HPDE6-E6E7 (cell line): ENCODE data around the gene WNK4.
A peak's percentile ranks its signal among the peaks of the same experiment; 100 is the strongest.
"Not testable (repeated sequence)": the region's sequence is repeated elsewhere in the genome, so short reads cannot be mapped to it uniquely, and the experiment has no call there.

Source experiments
- DNase-seq: peaks from one replicate; pipeline ENCODE4 v3.0.0; 2011; ENCODE audit warnings: missing footprints; ENCODE audit errors: extremely low spot score

WNK4 gene

GRCh38 chr17:42779936-42780850, at the start of gene WNK4:
WNK4 (plus strand) TSS chr17:42780610; CDS start chr17:42780699, 89 bp downstream.
- no peak for DNase-seq

GRCh38 chr17:42740699-42741098, 39.7 kb upstream of the WNK4 start:
- DNase-seq, result no peak

DNA sequence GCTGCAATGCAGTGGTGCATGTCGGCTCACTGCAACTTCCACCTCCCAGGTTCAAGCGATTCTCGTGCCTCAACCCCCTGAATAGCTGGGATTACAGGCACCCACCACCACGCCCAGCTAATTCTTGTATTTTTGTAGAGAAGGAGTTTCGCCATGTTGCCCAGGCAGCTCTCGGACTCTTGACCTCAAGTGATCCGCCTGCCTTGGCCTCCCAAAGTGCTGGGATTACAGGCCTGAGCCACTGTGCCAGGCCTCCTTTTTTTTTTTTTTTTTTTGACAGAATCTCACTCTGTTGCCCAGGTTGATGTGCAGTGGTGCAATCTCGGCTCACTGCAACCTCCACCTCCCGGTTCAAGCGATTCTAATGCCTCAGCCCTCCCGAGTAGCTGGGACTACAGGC, 37.5 kb upstream of the WNK4 start:
- not testable (repeated sequence) for DNase-seq

DNA sequence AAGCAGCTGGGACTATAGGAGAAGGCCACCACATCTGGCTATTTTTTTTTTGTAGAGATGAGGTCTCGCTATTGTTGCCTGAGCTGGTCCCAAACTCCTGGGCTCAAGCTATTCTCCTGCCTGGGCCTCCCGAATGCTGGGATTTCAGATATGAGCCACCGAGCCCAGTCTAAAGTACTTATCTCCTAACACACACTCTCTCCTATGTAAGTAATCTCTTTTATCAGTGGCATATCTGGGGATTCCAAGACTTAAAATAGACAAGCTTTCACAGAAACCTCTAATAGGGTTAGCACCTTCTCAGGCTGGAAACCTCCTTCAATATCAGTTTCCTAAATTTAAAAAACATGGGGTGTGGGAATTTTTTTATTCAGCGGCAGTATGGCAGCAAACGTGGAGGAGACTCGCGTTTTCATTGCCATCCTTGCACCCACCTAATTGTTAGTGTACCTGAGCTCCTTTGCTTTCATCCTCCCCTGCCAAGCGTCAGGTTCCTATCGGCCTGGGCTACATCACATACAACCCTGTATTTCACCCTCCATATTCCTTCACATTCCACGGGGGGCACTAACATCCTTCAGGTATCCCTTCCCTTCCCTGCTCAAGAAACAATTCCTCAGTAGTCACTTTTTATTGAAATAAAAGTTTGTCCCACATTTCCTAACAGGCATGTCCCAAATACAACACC, 36.7 kb upstream of the WNK4 start:
- no peak for DNase-seq

GRCh38 chr17:42744283-42744805, 36.1 kb upstream of the WNK4 start:
- peak; percentile 73 for DNase-seq

GRCh38 chr17:42744806-42745617, 35.4 kb upstream of the WNK4 start, which contains the start of gene EZH1:
EZH1 (minus strand) TSS chr17:42745040; CDS start chr17:42728941, 16,099 bp downstream.
- DNase-seq, result peak; percentile 100

- no peak for DNase-seq
Measured at GRCh38 chr17:42748202-42748907, 32.1 kb upstream of the WNK4 start.

DNA sequence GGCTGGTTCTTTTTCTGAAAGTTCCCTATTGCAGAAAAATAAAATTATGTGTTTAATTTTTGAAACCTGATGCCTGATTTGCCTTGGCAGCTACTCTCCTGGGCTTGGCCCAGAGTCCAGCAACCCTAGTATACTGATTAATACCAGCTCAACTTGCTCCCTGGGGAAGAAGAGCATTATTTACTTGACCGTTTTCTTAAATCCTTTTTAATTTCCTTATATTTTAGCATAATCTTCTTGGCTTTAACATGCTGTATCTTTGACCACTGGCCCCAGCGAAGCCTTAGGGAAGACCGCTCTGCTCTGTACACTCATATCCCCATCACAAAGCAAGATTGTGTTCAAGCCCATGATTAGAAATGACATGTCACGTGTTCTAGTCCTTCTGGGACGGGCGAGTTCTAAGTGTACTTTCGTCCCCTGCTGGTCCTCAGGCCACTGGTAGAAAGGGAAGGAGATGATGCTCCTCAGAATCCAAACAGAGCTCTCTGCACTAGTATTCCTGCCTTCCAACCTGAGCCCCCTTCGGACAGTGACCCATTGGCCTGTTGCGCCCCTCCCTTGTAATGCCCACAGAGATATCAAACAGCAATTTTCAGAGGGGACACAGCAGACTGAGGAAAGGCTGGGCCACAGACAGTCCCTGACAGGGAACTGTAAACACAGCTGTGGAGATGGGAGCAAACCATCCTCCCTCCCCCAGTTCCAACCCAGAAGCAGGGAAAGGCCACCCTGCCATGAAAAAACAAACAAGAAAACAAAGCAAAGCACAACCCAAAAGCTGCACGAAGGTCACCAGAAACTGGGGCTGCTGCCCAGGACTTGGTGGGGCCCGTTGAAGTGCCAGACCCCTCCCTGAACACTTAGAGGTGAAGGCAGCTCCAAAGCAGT, 31.3 kb upstream of the WNK4 start:
- no peak for DNase-seq

GRCh38 chr17:42750739-42751344, 29.6 kb upstream of the WNK4 start:
- no peak for DNase-seq

- no peak for DNase-seq
Measured at GRCh38 chr17:42751628-42752027, 28.8 kb upstream of the WNK4 start.

DNA sequence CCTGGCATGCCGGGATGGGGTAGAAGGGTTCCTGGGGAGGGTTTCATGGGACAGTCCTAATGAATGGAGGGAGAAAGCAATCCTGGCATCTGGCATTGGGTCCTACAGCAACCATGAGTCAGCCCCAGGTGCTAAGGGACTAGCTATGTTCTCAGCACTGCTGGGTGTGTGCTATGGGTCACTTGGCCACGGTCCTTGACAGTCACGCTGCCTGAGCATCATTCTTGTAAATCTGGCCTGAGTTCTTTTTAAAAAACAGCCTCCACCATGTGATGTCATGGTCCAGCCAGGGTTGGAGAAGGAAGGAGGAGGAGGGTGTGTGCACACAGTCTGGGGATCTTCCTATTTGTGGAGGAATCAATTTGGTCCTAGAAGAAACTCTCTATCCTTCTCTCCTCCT, 25.6 kb upstream of the WNK4 start:
- DNase-seq, result no peak

DNA sequence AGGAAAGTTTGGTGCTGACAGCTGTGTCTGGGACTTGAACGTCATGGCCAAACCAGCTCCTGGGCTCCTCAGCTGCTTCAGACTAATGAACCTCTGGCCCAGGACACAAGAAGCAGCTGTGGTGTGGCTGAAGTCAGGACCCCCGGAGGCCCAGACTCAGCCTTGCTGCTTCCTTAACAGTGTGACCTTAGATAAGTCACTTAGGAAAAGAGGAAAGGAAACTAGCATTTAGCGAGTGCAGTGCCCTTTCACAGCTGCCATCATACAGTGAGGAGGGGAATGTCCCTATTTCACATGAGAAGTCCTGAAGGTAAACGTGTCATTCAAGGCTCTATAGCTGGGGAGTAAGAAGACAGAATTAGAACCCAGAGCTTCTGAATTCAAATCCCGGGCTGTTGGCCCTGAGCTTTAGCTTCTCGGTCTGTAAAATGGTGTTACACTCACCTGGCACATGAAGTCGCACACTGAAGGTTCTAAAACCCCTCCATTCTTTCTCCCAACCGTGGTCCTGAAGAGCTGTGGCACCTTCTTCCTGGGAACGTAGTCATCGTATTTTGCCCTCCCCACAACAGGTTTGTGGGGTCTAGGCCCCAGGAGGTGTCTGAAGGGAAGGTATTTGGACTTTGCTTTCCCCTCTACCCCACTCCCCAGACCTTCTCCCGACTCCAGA, 20.3 kb upstream of the WNK4 start:
- DNase-seq, result no peak

GRCh38 chr17:42760652-42761581, 19.5 kb upstream of the WNK4 start, which contains the start of gene RAMP2:
RAMP2 (plus strand) TSS chr17:42761227; CDS start chr17:42761262, 35 bp downstream.
- DNase-seq, result no peak

DNA sequence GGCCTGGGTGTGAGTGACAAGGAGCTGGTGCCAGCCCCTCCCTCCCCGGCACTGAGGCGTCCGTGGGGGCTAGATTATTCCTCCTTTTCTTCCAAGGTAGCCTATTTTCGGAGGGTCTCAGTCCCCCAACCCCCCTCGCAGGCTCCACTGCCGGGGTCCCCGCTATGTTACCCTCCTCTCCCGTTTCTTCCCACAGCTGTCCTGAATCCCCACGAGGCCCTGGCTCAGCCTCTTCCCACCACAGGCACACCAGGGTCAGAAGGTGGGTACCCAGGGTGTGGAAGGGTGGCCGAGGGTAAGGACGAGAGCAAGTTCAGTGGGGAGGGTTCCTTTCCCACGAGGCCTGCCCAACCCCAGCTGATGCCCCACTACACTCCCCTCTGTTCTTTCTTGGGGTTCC, 18.8 kb upstream of the WNK4 start:
- no peak for DNase-seq

GRCh38 chr17:42766124-42766523, 14.3 kb upstream of the WNK4 start:
- no peak for DNase-seq

GRCh38 chr17:42767512-42767911, 12.9 kb upstream of the WNK4 start:
- DNase-seq, result no peak

- DNase-seq, result not testable (repeated sequence)
Measured at GRCh38 chr17:42768006-42768405, 12.4 kb upstream of the WNK4 start.

DNA sequence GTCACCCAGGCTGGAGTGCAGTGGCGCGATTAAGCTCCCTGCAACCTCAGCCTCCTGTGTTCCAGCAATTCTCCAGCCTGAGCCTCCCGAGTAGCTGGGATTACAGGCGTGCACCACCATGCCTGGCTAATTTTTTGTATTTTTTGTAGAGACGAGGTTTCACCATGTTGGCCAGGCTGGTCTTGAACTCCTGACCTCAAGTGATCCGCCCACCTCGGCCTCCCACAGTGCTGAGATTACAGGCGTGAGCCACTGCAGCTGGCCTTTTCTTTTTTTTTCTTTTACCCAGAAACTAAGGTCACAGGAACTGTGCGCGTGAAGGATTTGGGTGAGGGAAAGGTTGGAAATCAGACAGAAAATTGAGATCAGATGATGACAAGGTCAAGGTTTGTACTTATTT, 10.4 kb upstream of the WNK4 start:
- not testable (repeated sequence) for DNase-seq
